BLaER1 (cell line): ENCODE data around the gene GMNN.
"Not testable (repeated sequence)": the region's sequence is repeated elsewhere in the genome, so short reads cannot be mapped to it uniquely, and the experiment has no call there.

Experiments used
- H3K27ac ChIP-seq: shearing (Covaris generic); formaldehyde crosslinking; 2 replicates; pipeline ENCODE4 v1.8.1; 2022
- H3K27me3 ChIP-seq: shearing (Covaris generic); formaldehyde crosslinking; 2 replicates; pipeline ENCODE4 v1.8.1; 2022
- H3K36me3 ChIP-seq: shearing (Covaris generic); formaldehyde crosslinking; 2 replicates; pipeline ENCODE4 v1.8.1; 2022
- H3K4me1 ChIP-seq: shearing (Covaris generic); formaldehyde crosslinking; 2 replicates; pipeline ENCODE4 v1.8.1; 2022
- H3K4me2 ChIP-seq: shearing (Covaris generic); formaldehyde crosslinking; 2 replicates; pipeline ENCODE4 v1.8.1; 2022
- H3K4me3 ChIP-seq: shearing (Covaris generic); formaldehyde crosslinking; 2 replicates; pipeline ENCODE4 v1.8.1; 2022
- H3K9ac ChIP-seq: shearing (Covaris generic); formaldehyde crosslinking; 2 replicates; pipeline ENCODE4 v1.8.1; 2022
- H3K9me3 ChIP-seq: shearing (Covaris generic); formaldehyde crosslinking; 2 replicates; pipeline ENCODE4 v1.8.1; 2022
- H4K20me1 ChIP-seq: shearing (Covaris generic); formaldehyde crosslinking; 2 replicates; pipeline ENCODE4 v1.8.1; 2022
- Cebpa-rat ChIP-seq: shearing (Covaris generic); IDR thresholded peaks from 2 replicates; pipeline ENCODE4 v1.8.1; 2022

GMNN gene

GRCh38 chr6:24743944-24744335, 30.8 kb upstream of the GMNN start:
- H3K4me2 ChIP-seq = no peak overlapping the region
- no peaks in the 10 kb centered on the region for H3K4me1 ChIP-seq
- no peaks in the 10 kb centered on the region for H4K20me1 ChIP-seq
- no peak overlapping the region for H3K9ac ChIP-seq
- H3K36me3 ChIP-seq = no peaks in the 10 kb centered on the region
- H3K27ac ChIP-seq = no peak overlapping the region
- H3K27me3 ChIP-seq = no peaks in the 10 kb centered on the region
- H3K9me3 ChIP-seq = peaks cover 4% of the 10 kb centered on the region; the same call in 1 of the 2 replicates
- no peak for TF ChIP-seq Cebpa-rat
- H3K4me3 ChIP-seq = no peak overlapping the region

GRCh38 chr6:24744911-24745310, 29.8 kb upstream of the GMNN start:
- Histone ChIP-seq H3K9ac (no peak overlapping the region), H3K27me3 (no peaks in the 10 kb centered on the region)

DNA sequence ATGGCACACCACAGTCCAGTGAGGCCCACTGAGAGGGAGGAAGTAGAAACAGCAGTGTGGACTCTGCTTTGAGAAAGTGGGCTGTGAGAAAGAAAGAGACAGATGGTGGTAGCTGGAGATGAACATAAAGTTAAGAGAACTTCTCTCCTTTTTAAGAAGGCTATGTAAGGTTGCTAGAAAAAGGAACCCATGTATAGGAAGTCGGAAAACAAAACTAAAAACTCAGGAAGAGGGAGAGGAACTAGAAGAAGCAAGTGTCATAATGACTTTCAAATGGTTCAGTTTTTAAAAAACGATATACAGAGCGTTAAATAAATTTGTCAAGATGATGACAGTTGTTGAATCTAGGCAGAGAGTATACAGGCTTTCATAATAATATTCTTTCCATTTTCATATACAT, 25.4 kb upstream of the GMNN start:
- Histone ChIP-seq H3K4me2 (no peak overlapping the region), H3K9me3 (peaks cover under 1% of the 10 kb centered on the region; the same call in 1 of the 2 replicates), H3K27ac (no peak overlapping the region), H3K27me3 (no peaks in the 10 kb centered on the region), H3K9ac (no peak overlapping the region), H3K4me3 (no peak overlapping the region), H4K20me1 (no peaks in the 10 kb centered on the region), H3K4me1 (no peaks in the 10 kb centered on the region), H3K36me3 (no peaks in the 10 kb centered on the region)
- no peak for TF ChIP-seq Cebpa-rat

More at GRCh38 chr6:24744911-24745310, 29.8 kb upstream of the GMNN start:
- peaks cover 4% of the 10 kb centered on the region; the same call in 1 of the 2 replicates for H3K9me3 ChIP-seq
- no peak overlapping the region for H3K27ac ChIP-seq
- no peak for TF ChIP-seq Cebpa-rat
- H3K36me3 ChIP-seq = no peaks in the 10 kb centered on the region
- H3K4me3 ChIP-seq = no peak overlapping the region
- no peak overlapping the region for H3K4me2 ChIP-seq
- H4K20me1 ChIP-seq = no peaks in the 10 kb centered on the region
- no peaks in the 10 kb centered on the region for H3K4me1 ChIP-seq

- not testable (repeated sequence) for H3K9me3 ChIP-seq
Measured at GRCh38 chr6:24750878-24751277, 23.9 kb upstream of the GMNN start.

DNA sequence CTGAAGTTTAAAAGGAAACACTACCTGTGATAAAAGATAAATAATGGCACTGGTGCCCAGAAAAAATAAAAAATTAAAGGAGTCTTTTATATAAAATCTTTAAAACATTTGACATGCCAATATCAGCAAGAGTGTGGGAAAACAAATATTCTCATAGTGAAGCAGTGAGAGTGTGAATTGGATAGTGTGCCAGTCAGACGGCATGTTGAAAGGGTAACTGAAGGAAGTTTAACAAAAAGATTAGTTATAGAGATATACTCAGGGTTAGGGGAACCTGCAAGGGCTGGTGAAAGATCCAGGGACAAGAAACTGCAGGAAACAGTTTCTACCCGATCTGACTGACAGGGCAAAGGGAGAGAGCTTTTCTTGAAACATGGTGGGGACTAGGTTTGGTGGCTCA, 22.2 kb upstream of the GMNN start:
- Histone ChIP-seq H3K27me3 (no peaks in the 10 kb centered on the region), H3K9me3 (peaks cover 5% of the 10 kb centered on the region; the same call in 1 of the 2 replicates), H3K27ac (no peak overlapping the region), H3K36me3 (no peaks in the 10 kb centered on the region), H3K9ac (no peak overlapping the region), H3K4me1 (no peaks in the 10 kb centered on the region), H3K4me2 (no peak overlapping the region), H3K4me3 (no peak overlapping the region), H4K20me1 (no peaks in the 10 kb centered on the region)
- TF ChIP-seq Cebpa-rat = no peak

More at GRCh38 chr6:24750878-24751277, 23.9 kb upstream of the GMNN start:
- H3K27ac ChIP-seq, H4K20me1 ChIP-seq, H3K9ac ChIP-seq, H3K4me1 ChIP-seq, H3K27me3 ChIP-seq, H3K4me3 ChIP-seq, H3K36me3 ChIP-seq, H3K4me2 ChIP-seq: not testable (repeated sequence)

DNA sequence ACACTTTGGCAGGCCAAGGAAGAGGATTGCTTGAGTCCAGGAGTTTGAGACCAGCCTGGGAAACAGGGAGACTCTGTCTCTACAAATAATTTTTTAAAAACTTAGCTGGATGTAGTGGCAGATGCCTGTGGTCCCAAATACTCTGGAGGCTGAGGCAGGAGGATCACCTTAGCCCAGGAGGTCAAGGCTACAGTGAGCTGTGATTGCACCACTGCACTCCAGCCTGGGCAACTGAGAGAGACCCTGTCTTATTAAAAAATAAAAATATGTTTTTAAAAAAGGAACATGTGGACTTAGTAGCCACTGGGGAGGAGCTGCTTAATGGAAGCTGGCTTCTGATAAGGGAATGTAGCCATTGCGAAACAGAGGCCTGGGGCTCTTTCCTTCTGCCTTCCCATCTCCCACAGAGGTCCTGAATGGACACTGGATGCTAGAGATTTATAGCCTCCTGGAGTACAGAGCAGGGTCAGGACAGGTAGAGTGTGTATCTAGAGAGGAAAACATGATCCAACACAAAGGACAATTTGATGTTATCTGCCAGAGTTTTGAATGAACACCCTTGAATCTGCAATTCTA, 21.7 kb upstream of the GMNN start:
- no peaks in the 10 kb centered on the region for H3K4me1 ChIP-seq
- no peaks in the 10 kb centered on the region for H3K36me3 ChIP-seq
- H3K27ac ChIP-seq = no peak overlapping the region
- H3K9me3 ChIP-seq = peaks cover 5% of the 10 kb centered on the region; the same call in 1 of the 2 replicates
- no peaks in the 10 kb centered on the region for H4K20me1 ChIP-seq
- no peak overlapping the region for H3K9ac ChIP-seq
- no peak overlapping the region for H3K4me2 ChIP-seq
- no peaks in the 10 kb centered on the region for H3K27me3 ChIP-seq
- no peak for TF ChIP-seq Cebpa-rat
- H3K4me3 ChIP-seq = no peak overlapping the region

DNA sequence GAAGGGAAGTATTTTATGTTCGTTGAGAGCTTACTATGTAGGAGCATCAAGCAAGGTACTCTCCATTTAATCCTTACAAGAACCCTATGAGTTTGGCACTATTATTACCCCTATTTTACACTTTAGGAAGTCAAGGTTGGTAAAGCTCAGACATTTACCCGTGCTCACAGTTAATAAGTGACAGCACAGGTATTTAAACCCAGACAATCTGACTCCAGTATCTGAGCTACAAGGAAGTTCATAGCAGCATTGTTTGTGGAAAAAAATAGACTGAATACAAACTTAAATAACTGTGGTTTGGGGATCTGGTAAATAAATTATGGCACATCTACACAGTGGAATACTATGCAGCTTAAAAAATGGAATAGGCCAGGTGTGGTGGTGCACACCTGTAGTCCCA, 21.2 kb upstream of the GMNN start:
- Histone ChIP-seq H3K27ac (no peak overlapping the region), H3K9ac (no peak overlapping the region), H3K4me3 (no peak overlapping the region), H3K4me1 (no peaks in the 10 kb centered on the region), H3K36me3 (no peaks in the 10 kb centered on the region), H4K20me1 (no peaks in the 10 kb centered on the region), H3K4me2 (no peak overlapping the region), H3K9me3 (peaks cover 5% of the 10 kb centered on the region; the same call in 1 of the 2 replicates), H3K27me3 (no peaks in the 10 kb centered on the region)
- TF ChIP-seq Cebpa-rat = no peak

- H3K27me3 ChIP-seq, H3K9me3 ChIP-seq, H3K36me3 ChIP-seq, H3K4me3 ChIP-seq, H4K20me1 ChIP-seq, H3K27ac ChIP-seq, H3K9ac ChIP-seq, H3K4me2 ChIP-seq, H3K4me1 ChIP-seq: not testable (repeated sequence)
Measured at GRCh38 chr6:24754378-24754777, 20.4 kb upstream of the GMNN start.

- Histone ChIP-seq H3K4me3 (no peak overlapping the region), H3K4me2 (no peak overlapping the region), H3K27me3 (no peaks in the 10 kb centered on the region), H3K9ac (no peak overlapping the region), H3K9me3 (peaks cover 5% of the 10 kb centered on the region; the same call in 1 of the 2 replicates), H3K36me3 (no peaks in the 10 kb centered on the region), H3K27ac (no peak overlapping the region), H3K4me1 (no peaks in the 10 kb centered on the region), H4K20me1 (no peaks in the 10 kb centered on the region)
- TF ChIP-seq Cebpa-rat = no peak
Measured at GRCh38 chr6:24755279-24755678, 19.5 kb upstream of the GMNN start.

DNA sequence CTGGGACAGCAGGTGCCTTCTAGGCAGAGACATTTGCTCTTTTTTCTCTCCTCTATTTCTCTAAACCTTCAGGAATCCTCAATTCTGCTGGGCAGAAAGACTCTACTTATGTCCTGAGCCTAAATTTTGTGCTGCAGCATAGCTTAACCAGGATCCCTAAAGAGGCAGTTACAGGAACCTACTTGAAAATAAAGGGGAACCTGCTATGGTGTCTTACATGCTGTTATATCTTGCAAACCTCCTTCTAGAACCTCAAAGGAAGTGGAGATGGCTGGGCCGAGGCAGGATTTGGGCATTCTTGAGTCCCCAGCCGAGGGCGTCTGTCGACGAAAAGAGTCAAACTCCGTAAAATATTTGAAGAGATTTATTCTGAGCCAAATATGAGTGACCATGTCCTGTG, 17.1 kb upstream of the GMNN start:
- no peaks in the 10 kb centered on the region for H4K20me1 ChIP-seq
- H3K4me3 ChIP-seq = no peak overlapping the region
- no peak overlapping the region for H3K4me2 ChIP-seq
- H3K9me3 ChIP-seq = peaks cover 5% of the 10 kb centered on the region; the same call in 1 of the 2 replicates
- no peaks in the 10 kb centered on the region for H3K4me1 ChIP-seq
- H3K27me3 ChIP-seq = no peaks in the 10 kb centered on the region
- H3K36me3 ChIP-seq = no peaks in the 10 kb centered on the region
- H3K27ac ChIP-seq = no peak overlapping the region
- TF ChIP-seq Cebpa-rat = no peak
- H3K9ac ChIP-seq = no peak overlapping the region

DNA sequence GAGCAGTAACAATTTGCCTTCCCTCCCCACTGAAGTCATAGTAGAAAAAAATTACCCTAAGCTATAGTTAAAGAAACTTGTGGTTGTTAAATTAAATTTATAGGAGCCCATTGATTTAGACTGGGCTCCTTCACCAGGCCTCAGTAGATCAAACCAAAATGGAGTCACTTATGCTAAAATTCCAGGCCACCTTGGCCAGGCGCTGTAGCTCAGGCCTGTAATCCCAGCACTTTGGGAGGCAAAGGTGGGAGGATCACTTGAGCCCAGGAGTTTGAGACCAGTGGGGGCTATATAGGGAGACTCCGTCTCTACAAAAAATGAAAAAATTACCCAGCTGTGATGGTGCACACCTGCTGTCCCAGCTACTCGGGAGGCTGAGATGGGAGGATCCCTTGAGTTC, 15.0 kb upstream of the GMNN start:
- Histone ChIP-seq H3K27ac (no peak overlapping the region), H3K36me3 (no peaks in the 10 kb centered on the region), H4K20me1 (no peaks in the 10 kb centered on the region), H3K4me3 (no peak overlapping the region), H3K9ac (no peak overlapping the region), H3K4me1 (no peaks in the 10 kb centered on the region), H3K9me3 (peaks cover under 1% of the 10 kb centered on the region; the same call in 1 of the 2 replicates), H3K27me3 (no peaks in the 10 kb centered on the region), H3K4me2 (no peak overlapping the region)
- no peak for TF ChIP-seq Cebpa-rat
